ENCODE measurements around the gene TMEM72.

Gene TMEM72

DNA sequence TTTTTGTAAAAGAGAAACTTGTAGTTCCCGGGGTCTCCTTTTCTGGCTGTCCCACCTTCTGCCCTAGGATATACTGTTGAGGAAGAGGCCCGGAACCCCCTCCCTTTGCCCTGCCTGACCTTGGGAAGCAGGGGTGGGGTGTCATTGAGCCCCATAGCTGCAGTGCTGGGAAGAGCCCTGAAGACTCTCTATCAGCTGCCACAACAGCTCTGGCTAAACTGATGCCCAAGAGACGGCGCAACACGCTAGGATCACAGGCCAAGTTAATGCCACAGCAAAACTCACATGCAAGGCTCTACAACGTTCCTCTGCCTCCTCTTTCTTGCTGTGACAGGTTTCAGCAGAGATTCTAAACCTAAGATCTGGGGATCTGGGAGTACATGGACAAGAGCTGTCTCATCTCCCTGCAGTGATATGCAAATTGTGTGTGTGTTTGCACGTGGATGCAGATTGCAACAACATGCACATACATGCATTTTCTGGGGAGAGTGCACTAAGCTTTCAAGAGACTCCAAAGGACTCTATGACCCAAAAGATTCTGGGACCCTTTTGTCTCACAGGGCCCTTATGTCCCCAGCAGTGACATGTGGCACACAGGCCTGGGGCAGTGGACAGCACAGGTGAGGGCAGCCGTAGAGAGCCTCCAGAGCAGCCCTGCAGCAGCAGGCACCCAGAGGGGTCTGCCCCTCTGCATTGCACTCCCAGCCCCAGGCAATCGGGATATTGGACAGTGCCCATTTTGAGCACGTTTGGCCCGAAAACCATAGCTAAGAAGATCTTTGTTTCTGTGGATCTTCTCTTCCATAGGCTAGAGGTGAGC lies 51.0 kb downstream of the TMEM72 start:
- TF ChIP-seq, protein P1, sequence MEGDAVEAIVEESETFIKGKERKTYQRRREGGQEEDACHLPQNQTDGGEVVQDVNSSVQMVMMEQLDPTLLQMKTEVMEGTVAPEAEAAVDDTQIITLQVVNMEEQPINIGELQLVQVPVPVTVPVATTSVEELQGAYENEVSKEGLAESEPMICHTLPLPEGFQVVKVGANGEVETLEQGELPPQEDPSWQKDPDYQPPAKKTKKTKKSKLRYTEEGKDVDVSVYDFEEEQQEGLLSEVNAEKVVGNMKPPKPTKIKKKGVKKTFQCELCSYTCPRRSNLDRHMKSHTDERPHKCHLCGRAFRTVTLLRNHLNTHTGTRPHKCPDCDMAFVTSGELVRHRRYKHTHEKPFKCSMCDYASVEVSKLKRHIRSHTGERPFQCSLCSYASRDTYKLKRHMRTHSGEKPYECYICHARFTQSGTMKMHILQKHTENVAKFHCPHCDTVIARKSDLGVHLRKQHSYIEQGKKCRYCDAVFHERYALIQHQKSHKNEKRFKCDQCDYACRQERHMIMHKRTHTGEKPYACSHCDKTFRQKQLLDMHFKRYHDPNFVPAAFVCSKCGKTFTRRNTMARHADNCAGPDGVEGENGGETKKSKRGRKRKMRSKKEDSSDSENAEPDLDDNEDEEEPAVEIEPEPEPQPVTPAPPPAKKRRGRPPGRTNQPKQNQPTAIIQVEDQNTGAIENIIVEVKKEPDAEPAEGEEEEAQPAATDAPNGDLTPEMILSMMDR (IDR thresholded peaks at IDR 0.05; ENCODE audit: insufficient read depth, low read depth, low read length, missing control alignments): no peak
- DNase-seq (ENCODE audit: low read depth): peak; percentile 18
- no peak overlapping the region for H3K4me3 ChIP-seq (ENCODE audit: low read length)

DNA sequence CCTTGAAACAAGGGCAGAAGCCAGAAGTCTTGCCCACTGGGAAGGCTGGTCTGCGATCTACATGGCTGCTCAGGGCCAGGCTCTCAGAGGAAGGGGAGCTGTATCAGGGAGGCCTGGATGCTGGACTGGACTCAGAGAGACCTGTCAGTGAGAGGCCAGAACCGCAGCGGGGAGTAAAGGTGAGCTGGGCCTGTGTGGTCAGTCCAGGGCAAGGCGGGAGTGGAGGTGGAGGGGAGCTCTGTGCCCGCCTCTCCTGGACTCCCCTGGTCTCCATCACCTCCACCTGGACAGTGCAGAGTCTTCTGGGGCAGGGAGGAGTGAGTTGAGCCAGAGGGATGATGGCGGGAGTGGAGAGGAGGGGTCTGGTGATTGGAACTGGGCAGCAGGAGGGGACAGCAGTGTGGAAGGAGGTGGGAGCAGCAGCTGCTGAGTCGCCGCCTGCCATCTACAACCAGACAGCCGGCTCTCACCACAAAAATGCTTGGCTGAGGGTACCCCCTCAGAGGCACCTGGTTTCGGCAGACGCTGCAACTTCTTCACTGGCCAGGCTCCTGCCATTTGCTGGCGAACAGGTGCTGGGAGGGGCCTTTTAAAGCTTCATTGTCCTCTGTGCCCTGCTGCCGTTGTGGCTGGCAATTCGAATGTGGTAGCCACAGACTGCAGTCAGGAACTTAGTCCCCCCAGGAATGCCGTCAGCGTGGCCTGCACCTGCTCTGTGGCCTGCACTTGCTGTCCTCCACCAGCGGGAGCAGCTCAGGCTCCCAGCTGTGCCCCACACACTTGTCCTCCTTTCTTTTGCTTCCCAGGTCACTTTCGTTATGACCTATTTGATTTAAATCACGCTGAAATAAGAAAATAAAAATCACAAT lies 52.0 kb downstream of the TMEM72 start:
- TF ChIP-seq, protein P1 (IDR thresholded peaks at IDR 0.05; ENCODE audit: insufficient read depth, low read depth, low read length, missing control alignments): peak; percentile 26
- no peak for DNase-seq (ENCODE audit: low read depth)
- no peak overlapping the region for H3K4me3 ChIP-seq (ENCODE audit: low read length)

DNA sequence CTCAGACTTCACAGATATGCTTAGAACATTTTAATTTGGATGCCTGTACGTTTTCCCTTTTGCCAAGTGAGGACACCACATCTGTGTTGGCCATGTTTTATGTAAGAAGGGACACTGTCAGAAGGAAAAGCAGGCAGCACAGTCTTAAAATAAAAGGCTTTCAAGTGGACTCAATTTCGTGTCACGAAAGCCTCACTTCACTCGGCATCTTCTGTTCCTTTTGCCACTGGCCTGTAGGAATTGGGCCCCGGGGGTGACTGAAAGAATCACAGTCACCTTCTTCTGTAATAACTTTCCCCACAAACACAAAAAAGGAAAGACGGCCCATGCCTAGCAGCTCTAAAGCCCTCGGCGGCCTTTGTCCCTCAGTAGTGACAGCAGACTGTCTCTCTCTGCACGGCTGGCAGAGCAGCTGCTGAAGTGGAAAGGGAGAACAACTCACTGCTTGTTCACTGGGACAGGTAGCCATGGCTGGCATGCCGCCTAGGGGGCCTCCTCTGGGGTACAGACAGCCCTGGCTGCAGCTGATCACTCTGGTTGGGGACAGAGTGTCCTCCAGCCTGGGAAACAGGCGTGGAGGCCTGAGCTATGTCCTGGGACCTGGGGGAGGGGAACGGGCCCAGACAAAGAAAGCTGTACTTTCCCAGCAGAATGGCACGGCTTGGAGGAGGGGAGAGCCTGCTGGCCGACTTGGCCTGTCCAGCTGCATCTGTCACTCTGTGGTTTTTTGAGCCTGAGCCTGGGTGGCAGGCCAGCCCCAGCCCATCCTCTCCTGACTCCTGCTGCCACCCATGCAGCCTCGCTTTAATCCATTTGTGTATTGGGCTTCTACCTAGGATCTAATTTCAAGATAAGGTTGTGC lies 52.9 kb downstream of the TMEM72 start:
- H3K4me3 ChIP-seq (ENCODE audit: low read length): no peak overlapping the region
- no peak for DNase-seq (ENCODE audit: low read depth)
- TF ChIP-seq, protein P1 (IDR thresholded peaks at IDR 0.05; ENCODE audit: insufficient read depth, low read depth, low read length, missing control alignments): no peak

DNA sequence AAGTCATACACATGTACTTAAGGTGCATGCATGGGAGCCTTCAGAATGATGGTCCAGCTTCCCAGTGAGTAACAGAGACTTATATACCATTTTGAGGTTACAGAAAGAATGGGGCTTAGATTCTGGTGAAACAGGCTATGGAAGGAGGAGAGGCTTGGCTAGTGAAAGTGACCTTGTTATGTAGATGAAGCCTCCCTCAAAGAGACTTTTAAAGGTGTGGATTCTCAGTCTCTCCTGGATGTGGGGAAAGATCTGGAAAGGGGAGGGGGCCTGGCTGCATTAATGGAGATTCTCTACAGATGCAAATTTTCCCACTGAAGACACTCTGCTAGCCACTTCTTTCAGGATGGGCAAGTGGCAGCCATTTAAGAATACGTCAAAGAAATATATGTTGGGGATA lies 54.0 kb downstream of the TMEM72 start:
- TF ChIP-seq, protein P1 (IDR thresholded peaks at IDR 0.05; ENCODE audit: insufficient read depth, low read depth, low read length, missing control alignments): no peak
- H3K4me3 ChIP-seq (ENCODE audit: low read length): no peak overlapping the region
- DNase-seq (ENCODE audit: low read depth): no peak

DNA sequence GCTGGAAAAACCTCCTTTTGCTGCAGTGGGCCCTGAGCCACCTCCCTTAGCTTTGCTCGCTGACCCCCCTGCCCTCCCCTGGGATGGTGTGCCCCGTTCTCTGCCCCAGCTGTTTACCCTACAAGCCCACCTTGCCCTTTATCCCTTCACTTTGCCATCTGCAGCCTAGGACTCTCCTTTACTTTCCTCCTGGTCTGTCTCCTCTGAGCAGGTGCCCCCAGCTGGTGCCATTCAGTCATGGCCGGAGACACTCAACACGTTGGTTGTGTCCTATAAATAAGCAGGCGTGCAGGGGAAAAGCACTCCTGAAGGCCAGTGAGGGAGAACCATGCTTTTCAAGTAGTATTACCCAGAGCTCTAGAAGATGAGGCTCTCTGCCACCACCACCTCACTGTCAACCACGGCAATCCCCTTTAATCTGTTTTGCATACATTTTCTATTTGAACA lies 54.5 kb downstream of the TMEM72 start:
- no peak for DNase-seq (ENCODE audit: low read depth)
- TF ChIP-seq, protein P1 (IDR thresholded peaks at IDR 0.05; ENCODE audit: insufficient read depth, low read depth, low read length, missing control alignments): no peak
- no peak overlapping the region for H3K4me3 ChIP-seq (ENCODE audit: low read length)

DNA sequence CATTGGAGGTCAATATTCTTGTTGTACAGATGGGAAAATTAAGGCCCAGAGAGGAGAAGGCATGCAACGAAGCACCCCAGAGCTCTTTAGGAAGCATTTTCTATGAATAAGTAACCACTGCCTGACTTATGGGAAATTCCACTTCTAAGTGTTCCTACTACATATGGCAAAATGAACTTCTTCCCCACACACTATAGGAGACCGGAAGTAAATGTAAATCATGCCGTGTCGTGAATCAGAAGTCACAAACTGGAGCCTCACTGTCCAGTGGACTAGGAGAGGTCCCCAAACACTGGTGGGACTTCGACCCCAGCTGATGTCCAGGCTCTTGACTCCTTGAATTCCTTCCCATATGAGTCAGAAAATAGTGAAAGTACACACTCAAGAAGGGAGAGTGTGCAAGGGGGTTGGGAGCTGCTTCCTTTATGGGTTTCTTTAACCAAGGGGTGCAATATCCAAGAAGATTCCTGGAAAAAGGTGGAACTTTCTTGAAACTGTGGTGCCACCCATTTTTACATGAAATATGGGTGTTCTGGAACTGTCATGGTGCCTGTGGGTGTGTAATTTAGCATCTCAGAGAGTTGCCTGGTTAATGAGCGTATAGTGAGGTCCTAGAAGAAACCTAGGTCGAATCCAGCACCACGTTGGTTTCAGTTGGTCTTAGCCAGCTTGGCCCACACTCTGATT lies 55.1 kb downstream of the TMEM72 start:
- TF ChIP-seq, protein P1 (IDR thresholded peaks at IDR 0.05; ENCODE audit: insufficient read depth, low read depth, low read length, missing control alignments): no peak
- no peak overlapping the region for H3K4me3 ChIP-seq (ENCODE audit: low read length)
- no peak for DNase-seq (ENCODE audit: low read depth)

All from epithelial cell of esophagus (primary cell).